GM12872 (cell line): Measurements from ENCODE around the gene TNFSF4.

ENCODE experiments used
- TF ChIP-seq, protein P1 (sequence below): IDR thresholded peaks from 3 replicates; pipeline ENCODE4 v1.5.1; 2011; ENCODE audit warnings: low read depth, mild to moderate bottlenecking, low read length, moderate library complexity; ENCODE audit not compliant: insufficient read depth

Gene TNFSF4

DNA sequence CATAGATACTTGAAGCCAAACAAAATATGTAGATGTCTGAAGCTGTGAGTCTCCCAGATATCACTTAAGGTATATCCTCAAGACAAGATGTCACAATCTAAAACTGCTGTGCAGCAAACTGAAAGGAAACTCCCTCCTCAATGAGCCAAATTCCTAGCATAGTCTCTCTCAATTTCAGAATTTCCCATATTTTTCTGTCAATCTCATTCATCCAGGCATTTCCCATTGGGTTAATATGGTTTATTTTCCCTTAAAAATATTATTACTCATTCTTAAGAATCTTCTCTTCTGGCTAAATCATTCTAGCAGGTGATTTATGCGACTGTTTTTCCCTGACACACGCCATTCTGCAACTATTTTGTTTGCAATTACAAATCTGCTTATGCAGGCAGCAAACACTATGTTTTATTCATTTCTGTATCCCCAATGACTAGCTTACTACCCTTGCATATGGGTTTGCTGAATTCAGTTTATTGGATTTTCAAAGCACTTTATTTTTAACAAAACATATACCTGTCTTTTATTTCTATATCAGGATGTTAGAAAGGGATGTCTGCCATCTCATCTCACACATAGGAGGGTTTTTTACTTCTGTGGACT, 69.9 kb downstream of the TNFSF4 start:
- TF ChIP-seq, protein P1, sequence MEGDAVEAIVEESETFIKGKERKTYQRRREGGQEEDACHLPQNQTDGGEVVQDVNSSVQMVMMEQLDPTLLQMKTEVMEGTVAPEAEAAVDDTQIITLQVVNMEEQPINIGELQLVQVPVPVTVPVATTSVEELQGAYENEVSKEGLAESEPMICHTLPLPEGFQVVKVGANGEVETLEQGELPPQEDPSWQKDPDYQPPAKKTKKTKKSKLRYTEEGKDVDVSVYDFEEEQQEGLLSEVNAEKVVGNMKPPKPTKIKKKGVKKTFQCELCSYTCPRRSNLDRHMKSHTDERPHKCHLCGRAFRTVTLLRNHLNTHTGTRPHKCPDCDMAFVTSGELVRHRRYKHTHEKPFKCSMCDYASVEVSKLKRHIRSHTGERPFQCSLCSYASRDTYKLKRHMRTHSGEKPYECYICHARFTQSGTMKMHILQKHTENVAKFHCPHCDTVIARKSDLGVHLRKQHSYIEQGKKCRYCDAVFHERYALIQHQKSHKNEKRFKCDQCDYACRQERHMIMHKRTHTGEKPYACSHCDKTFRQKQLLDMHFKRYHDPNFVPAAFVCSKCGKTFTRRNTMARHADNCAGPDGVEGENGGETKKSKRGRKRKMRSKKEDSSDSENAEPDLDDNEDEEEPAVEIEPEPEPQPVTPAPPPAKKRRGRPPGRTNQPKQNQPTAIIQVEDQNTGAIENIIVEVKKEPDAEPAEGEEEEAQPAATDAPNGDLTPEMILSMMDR, result no peak

DNA sequence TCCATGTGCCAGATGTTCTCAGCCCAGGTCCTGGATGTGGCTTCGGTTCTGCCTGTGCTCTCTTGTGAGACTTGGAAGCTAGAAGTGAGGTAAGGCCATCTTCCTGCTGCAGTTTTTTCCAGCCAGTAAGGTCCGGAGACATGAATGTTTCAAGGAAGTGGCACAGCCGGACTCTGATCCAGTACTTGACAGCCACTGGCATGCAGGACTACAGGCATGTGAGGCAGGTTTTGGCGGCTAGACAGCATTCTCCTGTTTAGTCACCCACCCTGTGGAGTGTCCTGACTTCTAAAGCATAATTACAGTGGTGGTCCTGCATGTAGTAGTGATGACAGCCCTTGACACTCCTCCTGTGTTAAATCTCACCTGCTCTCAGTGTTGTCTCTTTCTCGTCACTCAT, 72.3 kb downstream of the TNFSF4 start:
- TF ChIP-seq, protein P1, result no peak

DNA sequence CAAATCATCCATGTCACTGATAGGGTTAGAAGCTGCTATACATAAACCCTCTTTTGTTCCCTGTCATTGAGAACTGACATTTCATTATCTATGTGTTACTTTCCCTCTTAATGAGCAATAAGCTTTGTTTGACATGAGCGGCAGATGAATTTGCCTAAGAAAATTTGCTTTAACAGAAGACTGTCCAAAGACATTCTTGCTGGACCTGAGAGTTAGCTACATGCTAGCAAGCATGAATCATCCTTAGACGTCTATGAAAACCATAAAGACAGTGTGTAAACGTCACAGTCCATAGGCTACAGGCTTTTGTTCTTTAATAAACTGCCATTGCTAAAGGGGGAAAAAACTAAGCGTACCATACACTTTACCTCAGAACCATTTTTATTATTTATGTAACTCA, 73.1 kb downstream of the TNFSF4 start:
- TF ChIP-seq, protein P1, result no peak
